HEK293 (cell line): ENCODE results near the gene UBXN6.
A peak's percentile ranks its signal among the peaks of the same experiment; 100 is the strongest.

Source experiments
- GLIS1 ChIP-seq: fragments of 450-650 bp; formaldehyde crosslinking; IDR thresholded peaks from 2 replicates; pipeline ENCODE4 v1.5.1; 2016; ENCODE audit warnings: missing biosample characterization, missing genetic modification characterization
- KLF1 ChIP-seq: fragments of 450-650 bp; formaldehyde crosslinking; IDR thresholded peaks from 2 replicates; pipeline ENCODE4 v1.5.1; 2016; ENCODE audit warnings: missing biosample characterization, missing genetic modification characterization
- KLF8 ChIP-seq: fragments of 450-650 bp; formaldehyde crosslinking; IDR thresholded peaks from 2 replicates; pipeline ENCODE4 v1.5.1; 2016; ENCODE audit warnings: missing biosample characterization, missing genetic modification characterization
- MZF1 ChIP-seq: fragments of 450-650 bp; formaldehyde crosslinking; IDR thresholded peaks from 2 replicates; pipeline ENCODE4 v1.5.1; 2017; ENCODE audit warnings: missing biosample characterization, missing genetic modification characterization, borderline replicate concordance
- PRDM1 ChIP-seq: fragments of 450-650 bp; formaldehyde crosslinking; IDR thresholded peaks from 2 replicates; pipeline ENCODE4; 2016; ENCODE audit warnings: missing biosample characterization, missing genetic modification characterization
- ZBTB10 ChIP-seq: fragments of 450-650 bp; formaldehyde crosslinking; IDR thresholded peaks from 2 replicates; pipeline ENCODE4 v1.5.1; 2016; ENCODE audit warnings: missing biosample characterization, missing genetic modification characterization
- ZBTB48 ChIP-seq: fragments of 450-650 bp; formaldehyde crosslinking; IDR thresholded peaks from 2 replicates; pipeline ENCODE4 v1.5.1; 2016; ENCODE audit warnings: missing biosample characterization, missing genetic modification characterization
- ZNF10 ChIP-seq: fragments of 450-650 bp; formaldehyde crosslinking; IDR thresholded peaks from 2 replicates; pipeline ENCODE4 v1.5.1; 2017; ENCODE audit warnings: missing biosample characterization, missing genetic modification characterization
- ZNF112 ChIP-seq: fragments of 450-650 bp; formaldehyde crosslinking; IDR thresholded peaks from 2 replicates; pipeline ENCODE4 v1.5.0; 2017; ENCODE audit warnings: missing biosample characterization, missing genetic modification characterization
- ZNF121 ChIP-seq: fragments of 450-650 bp; formaldehyde crosslinking; IDR thresholded peaks from 2 replicates; pipeline ENCODE4 v1.5.1; 2016; ENCODE audit warnings: missing biosample characterization, missing genetic modification characterization
- ZNF132 ChIP-seq: fragments of 450-650 bp; formaldehyde crosslinking; IDR thresholded peaks from 2 replicates; pipeline ENCODE4 v1.5.1; 2017; ENCODE audit warnings: missing biosample characterization, missing genetic modification characterization, borderline replicate concordance
- ZNF266 ChIP-seq: fragments of 450-650 bp; formaldehyde crosslinking; IDR thresholded peaks from 2 replicates; pipeline ENCODE4 v1.5.1; 2016; ENCODE audit warnings: missing biosample characterization, missing genetic modification characterization, low read depth
- ZNF350 ChIP-seq: fragments of 450-650 bp; formaldehyde crosslinking; IDR thresholded peaks from 2 replicates; pipeline ENCODE4 v1.5.0; 2017; ENCODE audit warnings: missing biosample characterization, mild to moderate bottlenecking, missing genetic modification characterization
- ZNF416 ChIP-seq: fragments of 450-650 bp; formaldehyde crosslinking; IDR thresholded peaks from 2 replicates; pipeline ENCODE4 v1.5.1; 2016; ENCODE audit warnings: missing biosample characterization, missing genetic modification characterization
- ZNF548 ChIP-seq: fragments of 450-650 bp; formaldehyde crosslinking; IDR thresholded peaks from 2 replicates; pipeline ENCODE4 v1.5.1; 2016; ENCODE audit warnings: missing biosample characterization, missing genetic modification characterization
- ZNF561 ChIP-seq: fragments of 450-650 bp; IDR thresholded peaks from 2 replicates; pipeline ENCODE4 v1.5.1; 2018; ENCODE audit warnings: missing biosample characterization, missing genetic modification characterization, borderline replicate concordance
- ZNF658 ChIP-seq: fragments of 450-650 bp; formaldehyde crosslinking; IDR thresholded peaks from 2 replicates; pipeline ENCODE4; 2016; ENCODE audit warnings: missing biosample characterization, missing genetic modification characterization
- ZNF76 ChIP-seq: fragments of 450-650 bp; formaldehyde crosslinking; IDR thresholded peaks from 2 replicates; pipeline ENCODE4; 2016; ENCODE audit warnings: low read depth, missing biosample characterization, missing genetic modification characterization, borderline replicate concordance
- TF ChIP-seq, protein P1 (sequence below): fragments of 450-650 bp; formaldehyde crosslinking; IDR thresholded peaks from 2 replicates; pipeline ENCODE4 v1.5.1; 2016; ENCODE audit warnings: missing biosample characterization, missing genetic modification characterization
- TF ChIP-seq, protein P2 (sequence below): fragments of 450-650 bp; formaldehyde crosslinking; IDR thresholded peaks from 2 replicates; pipeline ENCODE4 v1.5.1; 2017; ENCODE audit warnings: missing biosample characterization, missing genetic modification characterization
- TF ChIP-seq, protein P3 (sequence below): fragments of 450-650 bp; formaldehyde crosslinking; IDR thresholded peaks from 2 replicates; pipeline ENCODE4 v1.5.1; 2016; ENCODE audit warnings: missing biosample characterization, missing genetic modification characterization
- TF ChIP-seq, protein P4 (sequence below): fragments of 450-650 bp; formaldehyde crosslinking; IDR thresholded peaks from 2 replicates; pipeline ENCODE4 v1.5.1; 2016; ENCODE audit warnings: missing biosample characterization, missing genetic modification characterization
- TF ChIP-seq, protein P5 (sequence below): fragments of 450-650 bp; formaldehyde crosslinking; IDR thresholded peaks from 2 replicates; pipeline ENCODE4 v1.5.1; 2016; ENCODE audit warnings: missing biosample characterization, missing genetic modification characterization
- TF ChIP-seq, protein P6 (sequence below): fragments of 450-650 bp; formaldehyde crosslinking; optimal IDR thresholded peaks from 2 replicates; pipeline ENCODE3; 2016; ENCODE audit warnings: missing biosample characterization, mild to moderate bottlenecking, missing genetic modification characterization
- TF ChIP-seq, protein P7 (sequence below): fragments of 450-650 bp; IDR thresholded peaks from 2 replicates; pipeline ENCODE4 v1.5.1; 2018; ENCODE audit warnings: missing biosample characterization, mild to moderate bottlenecking, missing genetic modification characterization

Gene UBXN6

DNA sequence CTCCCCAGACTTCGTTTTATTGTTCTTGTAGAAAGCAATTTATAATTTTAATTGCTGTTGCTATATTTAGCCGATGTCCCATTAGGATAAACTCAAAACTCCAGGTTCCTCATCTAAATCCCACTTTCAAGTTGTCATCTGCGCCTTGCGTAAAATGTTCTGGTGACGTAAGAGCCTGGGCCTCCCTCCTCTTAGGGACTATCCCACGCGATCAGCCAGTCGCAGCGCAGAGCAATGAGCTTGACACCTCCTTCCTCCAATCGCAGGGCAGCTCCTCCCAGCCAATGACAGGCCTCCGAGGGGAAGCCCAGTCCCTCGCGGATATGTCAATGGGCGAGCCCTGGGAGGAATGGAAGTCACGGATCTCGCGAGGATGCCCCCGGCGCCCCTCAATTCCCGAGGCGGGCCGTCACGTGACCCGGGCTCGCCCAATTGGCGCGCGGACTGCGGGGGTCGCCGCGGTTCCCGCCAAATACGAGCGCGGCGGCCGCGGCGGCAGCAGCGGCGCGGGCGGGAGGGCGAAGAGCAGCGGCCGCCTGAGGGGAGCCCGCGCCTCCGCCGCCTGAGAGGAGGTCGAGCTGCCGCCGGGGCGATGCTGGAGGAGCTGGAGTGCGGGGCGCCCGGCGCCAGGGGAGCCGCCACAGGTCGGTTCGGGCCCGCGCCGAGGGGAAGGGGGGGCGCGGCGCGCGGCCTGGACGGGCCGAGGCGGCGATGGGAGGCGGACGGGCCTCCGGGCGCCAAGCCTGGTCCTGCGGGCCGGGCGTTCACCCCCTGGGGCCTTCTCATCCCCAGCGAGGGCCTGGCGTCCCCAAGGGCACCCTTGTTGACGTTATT lies 55.2 kb downstream of the UBXN6 start, which contains the start of gene CHAF1A (continued):
- TF ChIP-seq, protein P1, sequence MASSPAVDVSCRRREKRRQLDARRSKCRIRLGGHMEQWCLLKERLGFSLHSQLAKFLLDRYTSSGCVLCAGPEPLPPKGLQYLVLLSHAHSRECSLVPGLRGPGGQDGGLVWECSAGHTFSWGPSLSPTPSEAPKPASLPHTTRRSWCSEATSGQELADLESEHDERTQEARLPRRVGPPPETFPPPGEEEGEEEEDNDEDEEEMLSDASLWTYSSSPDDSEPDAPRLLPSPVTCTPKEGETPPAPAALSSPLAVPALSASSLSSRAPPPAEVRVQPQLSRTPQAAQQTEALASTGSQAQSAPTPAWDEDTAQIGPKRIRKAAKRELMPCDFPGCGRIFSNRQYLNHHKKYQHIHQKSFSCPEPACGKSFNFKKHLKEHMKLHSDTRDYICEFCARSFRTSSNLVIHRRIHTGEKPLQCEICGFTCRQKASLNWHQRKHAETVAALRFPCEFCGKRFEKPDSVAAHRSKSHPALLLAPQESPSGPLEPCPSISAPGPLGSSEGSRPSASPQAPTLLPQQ (tag by site-specific recombination), result 0 out of 2 replicates have a peak, but pooled peaks have one; percentile 48
- no peak for TF ChIP-seq ZNF112 (tag by site-specific recombination)
- no peak for TF ChIP-seq MZF1 (tag by site-specific recombination)
- TF ChIP-seq ZNF10 (tag by site-specific recombination), result no peak
- peak; percentile 63; the same call in 1 of the 2 replicates for TF ChIP-seq ZBTB10 (tag by site-specific recombination)
- peak; percentile 82 for TF ChIP-seq ZBTB48 (tag by site-specific recombination)
- TF ChIP-seq ZNF561, result peak; percentile 39; the same call in 1 of the 2 replicates
- TF ChIP-seq KLF1 (tag by site-specific recombination), result 0 out of 2 replicates have a peak, but pooled peaks have one; percentile 33
- TF ChIP-seq, protein P2, sequence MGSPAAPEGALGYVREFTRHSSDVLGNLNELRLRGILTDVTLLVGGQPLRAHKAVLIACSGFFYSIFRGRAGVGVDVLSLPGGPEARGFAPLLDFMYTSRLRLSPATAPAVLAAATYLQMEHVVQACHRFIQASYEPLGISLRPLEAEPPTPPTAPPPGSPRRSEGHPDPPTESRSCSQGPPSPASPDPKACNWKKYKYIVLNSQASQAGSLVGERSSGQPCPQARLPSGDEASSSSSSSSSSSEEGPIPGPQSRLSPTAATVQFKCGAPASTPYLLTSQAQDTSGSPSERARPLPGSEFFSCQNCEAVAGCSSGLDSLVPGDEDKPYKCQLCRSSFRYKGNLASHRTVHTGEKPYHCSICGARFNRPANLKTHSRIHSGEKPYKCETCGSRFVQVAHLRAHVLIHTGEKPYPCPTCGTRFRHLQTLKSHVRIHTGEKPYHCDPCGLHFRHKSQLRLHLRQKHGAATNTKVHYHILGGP (tag by site-specific recombination), result no peak
- TF ChIP-seq ZNF76 (tag by site-specific recombination), result peak; percentile 48; the same call in 1 of the 2 replicates
- TF ChIP-seq GLIS1 (tag by site-specific recombination), result peak; percentile 90
- TF ChIP-seq, protein P3, sequence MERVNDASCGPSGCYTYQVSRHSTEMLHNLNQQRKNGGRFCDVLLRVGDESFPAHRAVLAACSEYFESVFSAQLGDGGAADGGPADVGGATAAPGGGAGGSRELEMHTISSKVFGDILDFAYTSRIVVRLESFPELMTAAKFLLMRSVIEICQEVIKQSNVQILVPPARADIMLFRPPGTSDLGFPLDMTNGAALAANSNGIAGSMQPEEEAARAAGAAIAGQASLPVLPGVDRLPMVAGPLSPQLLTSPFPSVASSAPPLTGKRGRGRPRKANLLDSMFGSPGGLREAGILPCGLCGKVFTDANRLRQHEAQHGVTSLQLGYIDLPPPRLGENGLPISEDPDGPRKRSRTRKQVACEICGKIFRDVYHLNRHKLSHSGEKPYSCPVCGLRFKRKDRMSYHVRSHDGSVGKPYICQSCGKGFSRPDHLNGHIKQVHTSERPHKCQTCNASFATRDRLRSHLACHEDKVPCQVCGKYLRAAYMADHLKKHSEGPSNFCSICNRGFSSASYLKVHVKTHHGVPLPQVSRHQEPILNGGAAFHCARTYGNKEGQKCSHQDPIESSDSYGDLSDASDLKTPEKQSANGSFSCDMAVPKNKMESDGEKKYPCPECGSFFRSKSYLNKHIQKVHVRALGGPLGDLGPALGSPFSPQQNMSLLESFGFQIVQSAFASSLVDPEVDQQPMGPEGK (tag by site-specific recombination), result peak; percentile 72; the same call in 1 of the 2 replicates
- TF ChIP-seq, protein P4, sequence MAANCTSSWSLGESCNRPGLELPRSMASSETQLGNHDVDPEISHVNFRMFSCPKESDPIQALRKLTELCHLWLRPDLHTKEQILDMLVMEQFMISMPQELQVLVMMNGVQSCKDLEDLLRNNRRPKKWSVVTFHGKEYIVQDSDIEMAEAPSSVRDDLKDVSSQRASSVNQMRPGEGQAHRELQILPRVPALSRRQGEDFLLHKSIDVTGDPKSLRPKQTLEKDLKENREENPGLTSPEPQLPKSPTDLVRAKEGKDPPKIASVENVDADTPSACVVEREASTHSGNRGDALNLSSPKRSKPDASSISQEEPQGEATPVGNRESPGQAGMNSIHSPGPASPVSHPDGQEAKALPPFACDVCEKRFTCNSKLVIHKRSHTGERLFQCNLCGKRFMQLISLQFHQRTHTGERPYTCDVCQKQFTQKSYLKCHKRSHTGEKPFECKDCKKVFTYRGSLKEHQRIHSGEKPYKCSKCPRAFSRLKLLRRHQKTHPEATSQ (tag by site-specific recombination), result no peak
- no peak for TF ChIP-seq ZNF132 (tag by site-specific recombination)
- no peak for TF ChIP-seq ZNF350
- peak; percentile 79; the same call in 1 of the 2 replicates for TF ChIP-seq KLF8 (tag by site-specific recombination)
- TF ChIP-seq, protein P5, sequence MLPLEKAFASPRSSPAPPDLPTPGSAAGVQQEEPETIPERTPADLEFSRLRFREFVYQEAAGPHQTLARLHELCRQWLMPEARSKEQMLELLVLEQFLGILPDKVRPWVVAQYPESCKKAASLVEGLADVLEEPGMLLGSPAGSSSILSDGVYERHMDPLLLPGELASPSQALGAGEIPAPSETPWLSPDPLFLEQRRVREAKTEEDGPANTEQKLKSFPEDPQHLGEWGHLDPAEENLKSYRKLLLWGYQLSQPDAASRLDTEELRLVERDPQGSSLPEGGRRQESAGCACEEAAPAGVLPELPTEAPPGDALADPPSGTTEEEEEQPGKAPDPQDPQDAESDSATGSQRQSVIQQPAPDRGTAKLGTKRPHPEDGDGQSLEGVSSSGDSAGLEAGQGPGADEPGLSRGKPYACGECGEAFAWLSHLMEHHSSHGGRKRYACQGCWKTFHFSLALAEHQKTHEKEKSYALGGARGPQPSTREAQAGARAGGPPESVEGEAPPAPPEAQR (tag by site-specific recombination), result no peak
- TF ChIP-seq, protein P6, sequence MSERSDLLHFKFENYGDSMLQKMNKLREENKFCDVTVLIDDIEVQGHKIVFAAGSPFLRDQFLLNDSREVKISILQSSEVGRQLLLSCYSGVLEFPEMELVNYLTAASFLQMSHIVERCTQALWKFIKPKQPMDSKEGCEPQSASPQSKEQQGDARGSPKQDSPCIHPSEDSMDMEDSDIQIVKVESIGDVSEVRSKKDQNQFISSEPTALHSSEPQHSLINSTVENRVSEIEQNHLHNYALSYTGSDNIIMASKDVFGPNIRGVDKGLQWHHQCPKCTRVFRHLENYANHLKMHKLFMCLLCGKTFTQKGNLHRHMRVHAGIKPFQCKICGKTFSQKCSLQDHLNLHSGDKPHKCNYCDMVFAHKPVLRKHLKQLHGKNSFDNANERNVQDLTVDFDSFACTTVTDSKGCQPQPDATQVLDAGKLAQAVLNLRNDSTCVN (tag by site-specific recombination), result peak; percentile 72
- TF ChIP-seq ZNF266 (tag by site-specific recombination), result no peak
- TF ChIP-seq, protein P7, sequence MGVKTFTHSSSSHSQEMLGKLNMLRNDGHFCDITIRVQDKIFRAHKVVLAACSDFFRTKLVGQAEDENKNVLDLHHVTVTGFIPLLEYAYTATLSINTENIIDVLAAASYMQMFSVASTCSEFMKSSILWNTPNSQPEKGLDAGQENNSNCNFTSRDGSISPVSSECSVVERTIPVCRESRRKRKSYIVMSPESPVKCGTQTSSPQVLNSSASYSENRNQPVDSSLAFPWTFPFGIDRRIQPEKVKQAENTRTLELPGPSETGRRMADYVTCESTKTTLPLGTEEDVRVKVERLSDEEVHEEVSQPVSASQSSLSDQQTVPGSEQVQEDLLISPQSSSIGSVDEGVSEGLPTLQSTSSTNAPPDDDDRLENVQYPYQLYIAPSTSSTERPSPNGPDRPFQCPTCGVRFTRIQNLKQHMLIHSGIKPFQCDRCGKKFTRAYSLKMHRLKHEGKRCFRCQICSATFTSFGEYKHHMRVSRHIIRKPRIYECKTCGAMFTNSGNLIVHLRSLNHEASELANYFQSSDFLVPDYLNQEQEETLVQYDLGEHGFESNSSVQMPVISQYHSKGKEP (tag by site-specific recombination), result peak; percentile 37; the same call in 1 of the 2 replicates
- no peak for TF ChIP-seq ZNF658 (tag by site-specific recombination)
- TF ChIP-seq ZNF548 (tag by site-specific recombination), result no peak
- no peak for TF ChIP-seq PRDM1 (tag by site-specific recombination)
- no peak for TF ChIP-seq ZNF121 (tag by site-specific recombination)
- TF ChIP-seq ZNF416, result no peak
